Activated gamma-delta T cell treated with Interleukin-2 at 50 U/mL for 16 hours (primary cell): ENCODE measurements around the gene FIS1.
"Not testable (repeated sequence)": the region's sequence is repeated elsewhere in the genome, so short reads cannot be mapped to it uniquely, and the experiment has no call there.

ENCODE experiments used
- DNase-seq: peaks from one replicate; pipeline ENCODE4 v3.0.0-alpha.2; 2020

FIS1 gene

GRCh38 chr7:101244375-101245146, at the start of gene FIS1:
Gene FIS1, minus strand, starts transcription at chr7:101245081. Its CDS starts 77 bp downstream, at chr7:101245004.
- peak; percentile 93 for DNase-seq

GRCh38 chr7:101294039-101294831, 49.4 kb upstream of the FIS1 start:
- DNase-seq: no peak

DNA sequence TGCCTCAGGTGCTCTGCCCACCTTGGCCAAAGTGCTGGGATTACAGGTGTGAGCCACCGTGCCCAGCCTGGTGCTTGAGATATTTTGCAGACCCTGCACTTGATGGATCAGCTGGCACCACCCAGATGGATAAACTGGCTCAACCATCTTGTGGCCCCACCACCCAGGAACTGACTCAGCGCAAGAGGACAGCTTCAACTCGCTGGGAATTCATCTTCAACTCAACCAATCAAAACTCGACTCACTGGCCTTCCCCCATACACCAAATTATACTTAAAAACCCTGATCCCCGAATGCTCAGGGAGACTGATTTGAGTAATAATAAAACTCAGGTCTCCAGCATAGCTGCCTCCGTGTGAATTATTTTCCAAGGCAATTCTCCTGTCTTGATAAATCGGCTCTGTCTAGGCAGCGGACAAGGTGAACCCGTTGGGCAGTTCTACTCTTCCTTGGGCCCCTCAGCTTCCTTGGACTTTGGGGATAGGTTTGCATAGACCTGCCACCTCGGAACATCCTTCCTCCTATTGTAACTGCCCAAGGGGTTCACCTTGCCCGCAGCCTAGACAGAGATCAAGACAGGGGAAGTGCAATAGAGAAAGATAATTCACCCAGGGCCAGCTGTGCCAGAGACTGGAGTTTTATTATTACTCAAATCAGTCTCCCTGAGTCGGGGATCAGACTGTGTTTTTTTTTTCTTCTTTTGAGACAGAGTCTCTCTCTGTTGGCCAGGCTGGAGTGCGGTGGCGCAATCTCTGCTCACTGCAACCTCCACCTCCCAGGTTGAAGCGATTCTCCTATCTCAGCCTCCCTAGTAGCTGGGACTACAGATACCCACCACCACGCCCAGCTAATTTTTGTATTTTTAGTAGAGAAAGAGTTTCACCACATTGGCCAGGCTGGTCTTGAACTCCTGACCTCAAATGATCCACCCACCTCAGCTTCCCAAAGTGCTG, 48.5 kb upstream of the FIS1 start:
- not testable (repeated sequence) for DNase-seq

GRCh38 chr7:101292566-101292965, 47.7 kb upstream of the FIS1 start:
- DNase-seq: not testable (repeated sequence)

DNA sequence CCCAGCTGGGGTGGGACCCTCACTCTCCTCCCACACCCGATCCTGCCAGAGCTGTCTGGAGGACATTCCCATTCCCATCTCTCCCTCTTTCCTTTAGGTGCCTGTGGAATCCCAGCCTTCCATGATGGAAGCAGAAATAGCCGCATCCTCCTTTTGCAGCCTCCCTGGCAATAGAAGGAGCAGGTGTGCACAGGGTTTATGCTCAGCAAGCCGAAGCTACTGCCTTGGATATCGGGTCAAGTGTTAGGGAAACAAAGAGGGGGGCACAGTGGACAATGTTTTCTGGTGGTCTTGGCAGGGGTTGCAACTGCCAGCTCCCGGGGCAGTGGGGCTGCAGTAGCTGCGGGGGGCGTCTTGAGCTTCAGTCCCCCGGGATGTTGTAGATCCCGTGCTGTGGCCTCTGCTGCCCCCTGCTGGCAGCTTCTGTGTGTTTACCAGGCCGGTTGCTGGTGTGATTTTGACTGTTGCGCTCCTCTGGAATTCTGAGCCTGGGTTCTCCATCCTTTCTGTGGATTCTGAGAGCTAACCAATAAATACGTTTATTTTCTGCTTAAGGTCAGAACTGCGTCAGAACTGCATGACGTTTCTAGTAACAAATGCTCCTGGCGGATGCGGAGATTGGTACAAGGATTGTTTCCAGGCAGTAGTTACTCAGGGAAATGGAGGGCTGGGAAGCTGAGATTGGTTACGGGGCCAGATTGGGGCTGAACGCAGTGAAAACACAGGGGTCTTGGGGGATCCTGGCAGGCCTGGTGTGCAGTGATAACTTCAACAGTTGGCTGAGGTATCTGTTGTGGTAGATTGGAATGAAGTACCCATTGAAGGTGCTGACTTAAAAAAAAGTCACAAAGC, 45.5 kb upstream of the FIS1 start:
- DNase-seq: peak; percentile 66

GRCh38 chr7:101289687-101290086, 44.8 kb upstream of the FIS1 start:
- not testable (repeated sequence) for DNase-seq

- no peak for DNase-seq
Measured at GRCh38 chr7:101288439-101288838, 43.6 kb upstream of the FIS1 start.

- DNase-seq: no peak
Measured at GRCh38 chr7:101287032-101287431, 42.2 kb upstream of the FIS1 start.

- not testable (repeated sequence) for DNase-seq
Measured at GRCh38 chr7:101285880-101286279, 41.0 kb upstream of the FIS1 start.

GRCh38 chr7:101285171-101285570, 40.3 kb upstream of the FIS1 start:
- DNase-seq: no peak

- DNase-seq: not testable (repeated sequence)
Measured at GRCh38 chr7:101280912-101281311, 36.0 kb upstream of the FIS1 start.

DNA sequence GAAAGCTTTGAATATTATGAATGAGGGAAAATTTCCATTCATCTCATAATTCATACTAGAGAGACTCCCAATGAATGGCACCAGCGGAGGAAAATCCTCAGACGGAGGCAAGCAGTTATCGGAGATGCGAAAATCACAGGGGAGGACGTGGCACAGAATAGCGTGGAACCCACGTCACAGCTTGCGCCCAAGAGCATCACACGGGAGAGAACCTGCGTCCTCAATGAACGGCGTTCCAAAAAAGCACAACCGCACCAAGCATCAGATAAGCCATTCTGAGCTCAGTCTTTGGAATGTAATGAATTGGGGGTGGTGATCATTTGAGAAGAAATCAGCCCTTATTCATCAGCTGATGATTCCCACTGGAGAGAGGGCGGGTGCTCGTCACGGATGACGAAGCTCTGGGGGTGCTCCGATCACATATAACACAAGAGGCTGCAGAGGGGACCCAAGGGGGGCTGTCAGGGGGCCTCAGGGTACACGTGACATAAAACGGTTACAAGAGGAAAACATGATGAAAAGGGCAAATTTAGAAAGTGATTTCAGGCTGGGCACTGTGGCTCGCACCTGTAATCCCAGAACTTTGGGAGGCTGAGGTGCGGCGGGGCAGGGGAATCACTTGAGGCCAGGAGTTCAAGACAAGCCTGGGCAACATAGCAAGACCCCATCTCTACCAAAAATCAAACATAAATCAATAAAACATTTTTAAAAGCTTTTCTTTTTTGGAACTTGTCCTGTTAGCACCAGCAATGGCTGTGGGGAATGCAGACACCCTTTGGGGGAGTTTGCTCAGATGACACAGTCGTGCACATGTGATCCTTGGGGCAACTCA, 33.8 kb upstream of the FIS1 start:
- DNase-seq: no peak

- no peak for DNase-seq
Measured at GRCh38 chr7:101277155-101277554, 32.3 kb upstream of the FIS1 start.

DNA sequence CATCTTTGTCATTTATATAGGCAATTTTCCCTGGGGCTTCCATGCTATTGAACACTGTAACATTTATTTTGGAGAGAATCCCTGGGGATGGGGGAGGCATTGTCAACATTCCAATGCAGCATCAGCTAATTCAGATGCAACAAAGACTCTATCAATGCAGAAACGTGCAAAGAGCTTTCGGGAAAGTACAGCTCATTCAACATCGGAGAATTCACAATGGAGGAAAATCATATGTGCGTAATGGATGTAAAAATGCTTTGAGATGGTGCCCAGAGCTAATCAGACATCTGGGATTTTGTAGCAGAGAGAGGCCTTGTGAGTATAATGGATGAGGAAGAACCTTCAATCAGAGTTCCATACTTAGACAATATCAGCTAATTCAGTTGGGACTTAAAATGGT, 28.3 kb upstream of the FIS1 start:
- no peak for DNase-seq

GRCh38 chr7:101271021-101271420, 26.1 kb upstream of the FIS1 start:
- no peak for DNase-seq

DNA sequence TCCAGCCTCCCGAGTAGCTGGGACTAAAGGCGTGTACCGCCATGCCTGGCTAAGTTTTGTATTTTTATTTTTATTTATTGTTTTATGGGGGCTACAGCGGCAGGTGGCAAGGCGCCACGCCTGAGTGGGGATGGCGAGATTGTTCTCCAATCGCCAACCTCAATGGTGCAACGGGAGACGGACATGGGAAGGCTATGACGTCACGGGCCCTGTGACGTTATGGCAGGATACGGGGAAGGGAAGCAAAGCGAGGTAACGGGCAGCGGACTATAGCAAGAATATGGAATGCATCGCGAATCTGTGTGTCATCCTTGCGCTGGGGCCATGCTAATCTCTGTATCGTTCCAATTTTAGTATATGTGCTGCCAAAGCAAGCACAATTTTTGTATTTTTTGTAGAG, 24.8 kb upstream of the FIS1 start:
- DNase-seq: no peak

DNA sequence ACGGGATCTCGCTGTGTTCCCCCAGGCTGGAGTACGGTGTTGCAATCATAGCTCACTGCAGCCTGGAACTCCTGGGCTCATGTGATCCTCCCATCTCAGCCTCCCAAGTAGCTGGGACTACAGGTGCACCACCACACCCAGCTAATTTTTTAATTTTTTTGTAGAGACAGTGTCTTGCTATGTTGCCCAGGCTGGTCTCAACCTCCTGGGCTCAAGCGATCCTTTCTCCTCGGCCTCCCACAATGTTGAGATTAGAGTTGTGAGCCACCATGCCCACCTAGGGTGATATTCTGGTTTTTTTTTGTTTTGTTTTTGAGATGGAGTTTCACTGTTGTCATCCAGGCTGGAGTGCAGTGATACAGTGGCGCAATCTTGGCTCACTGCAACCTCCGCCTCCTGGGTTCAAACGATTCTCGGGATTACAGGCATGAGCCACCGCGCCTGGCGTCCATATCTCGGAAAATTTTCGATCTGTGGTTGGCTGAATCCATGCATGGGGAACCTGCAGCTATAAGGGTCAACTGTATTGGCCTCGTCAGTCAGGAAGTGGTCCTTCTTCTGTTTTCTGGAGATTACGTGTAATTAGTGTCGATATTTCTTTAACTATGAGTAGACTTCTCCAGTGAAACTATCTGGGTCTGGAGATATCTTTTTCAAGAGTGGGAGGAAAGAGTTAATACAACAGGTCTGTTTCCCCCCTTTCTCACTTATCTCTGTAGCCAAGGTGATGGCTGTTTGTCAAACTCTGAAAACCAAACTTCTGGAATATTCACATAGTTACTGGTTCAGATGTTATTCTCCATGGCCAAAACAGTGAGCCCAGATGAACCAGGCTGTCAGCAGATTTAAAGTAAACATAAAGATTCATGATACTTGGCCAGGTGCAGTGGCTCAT, 21.0 kb upstream of the FIS1 start:
- DNase-seq: no peak

GRCh38 chr7:101264102-101264706, 19.3 kb upstream of the FIS1 start:
- not testable (repeated sequence) for DNase-seq

DNA sequence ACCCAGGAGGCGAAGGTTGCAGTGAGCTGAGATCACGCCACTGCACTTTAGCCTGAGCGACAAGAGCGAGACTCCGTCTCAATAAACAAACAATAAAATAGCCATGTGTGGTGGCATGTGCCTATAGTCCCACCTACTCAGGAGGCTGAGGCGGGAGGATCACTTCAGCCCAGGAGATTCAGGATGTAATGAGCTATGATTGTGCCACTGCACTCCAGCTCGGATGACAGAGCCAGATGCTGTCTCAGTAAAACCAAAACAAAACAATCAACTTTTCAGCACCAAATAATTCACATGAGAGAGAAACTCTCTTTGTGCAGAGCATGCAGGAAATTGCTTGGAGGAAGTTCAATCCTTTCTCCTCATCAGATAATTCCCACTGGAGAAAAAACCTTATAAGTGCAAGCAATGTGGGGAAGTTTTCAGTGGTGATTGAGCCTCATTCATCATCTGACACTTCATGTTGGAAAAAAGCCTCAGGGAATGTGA, 13.4 kb upstream of the FIS1 start:
- no peak for DNase-seq
